ENCODE data around the gene PRKG1.

PRKG1 gene

DNA sequence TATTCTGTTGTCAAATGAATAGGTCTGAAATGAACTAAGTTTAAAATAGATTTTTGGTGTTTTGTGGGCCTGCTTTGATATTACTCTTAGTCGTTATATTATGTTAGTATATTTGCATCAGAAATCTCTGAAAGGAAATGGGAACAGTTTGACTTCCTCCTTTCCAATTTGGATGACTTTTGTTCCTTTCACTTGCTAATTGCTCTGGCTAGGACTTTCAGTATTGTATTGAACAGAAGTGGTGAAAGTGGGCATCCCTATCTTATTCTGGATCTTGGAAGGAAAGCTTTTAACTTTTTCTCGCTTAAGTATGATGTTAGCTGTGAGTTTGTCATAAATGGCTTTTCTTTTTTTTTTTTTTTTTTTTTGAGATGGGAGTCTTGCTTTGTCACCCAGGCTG lies 966.2 kb downstream of the PRKG1 start:
- DNase-seq = no peak

DNA sequence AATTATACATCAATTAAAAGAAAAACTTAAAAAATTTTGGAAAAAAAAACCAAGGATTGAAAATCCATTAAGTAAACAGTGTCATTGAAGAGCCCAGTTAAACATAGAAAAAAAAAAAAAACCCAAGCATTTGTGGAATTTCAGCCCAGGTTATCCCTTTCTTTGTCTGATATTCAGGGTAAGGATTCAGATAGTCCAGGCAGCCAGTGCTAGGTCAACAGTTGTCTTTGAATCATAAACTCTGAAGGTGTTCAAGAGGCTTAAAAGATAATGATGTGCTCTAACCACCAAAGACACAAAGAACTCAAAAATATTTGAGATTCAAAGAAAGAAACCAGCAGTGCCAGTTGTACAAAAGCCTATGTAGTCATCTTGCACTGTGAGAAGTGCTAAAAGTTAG lies 969.5 kb downstream of the PRKG1 start:
- DNase-seq = no peak

DNA sequence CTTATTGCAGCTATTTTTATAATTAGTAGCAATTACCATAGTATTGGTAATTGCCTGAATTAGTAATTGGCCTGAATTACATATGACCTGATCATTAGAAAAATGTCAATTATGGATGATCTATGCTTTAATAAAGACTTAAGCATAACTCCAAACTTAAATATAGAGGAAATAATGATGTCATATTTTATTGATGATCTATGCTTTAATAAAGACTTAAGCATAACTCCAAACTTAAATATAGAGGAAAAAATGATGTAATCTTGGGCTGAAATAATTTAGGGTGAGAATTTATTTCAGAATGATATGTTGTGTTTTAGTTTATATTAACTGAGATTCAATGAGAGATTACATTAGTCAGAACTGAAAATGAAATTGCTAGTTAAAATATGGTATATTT lies 973.8 kb downstream of the PRKG1 start:
- DNase-seq = no peak

DNA sequence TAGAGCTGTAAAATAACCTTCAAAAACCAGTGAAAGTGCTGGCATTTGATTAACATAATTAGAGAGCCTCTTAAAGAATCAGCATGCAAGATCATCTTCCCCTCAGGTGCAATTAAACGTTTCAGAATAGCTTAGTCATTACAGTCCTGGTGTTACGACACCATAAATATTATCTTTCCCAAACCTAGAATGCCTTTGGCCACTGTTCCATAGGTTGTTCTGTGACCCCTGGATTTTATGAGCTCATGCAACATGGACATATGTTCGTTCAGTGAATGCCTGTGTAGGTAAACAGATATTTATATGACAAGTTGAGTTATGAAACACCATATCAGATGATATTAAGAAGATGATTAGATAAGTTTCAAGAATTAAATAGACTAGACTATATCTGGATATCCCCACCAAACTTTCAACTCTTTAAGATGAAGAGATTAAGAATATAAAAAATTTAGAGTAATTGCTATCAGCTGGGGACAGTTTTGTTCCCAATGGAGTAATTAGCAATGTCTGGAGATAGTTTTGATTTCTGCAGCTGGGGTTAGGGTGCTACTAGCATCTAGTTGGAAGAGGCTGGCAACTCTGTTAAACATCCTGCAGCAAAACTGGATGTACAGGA lies 976.3 kb downstream of the PRKG1 start:
- no peak for DNase-seq

GRCh38 chr10:52053497-52053896 lies 979.2 kb downstream of the PRKG1 start:
- no peak for DNase-seq

GRCh38 chr10:52056291-52056690 lies 982.0 kb downstream of the PRKG1 start:
- DNase-seq = no peak

GRCh38 chr10:52059089-52059488 lies 984.8 kb downstream of the PRKG1 start:
- DNase-seq = no peak

- no peak for DNase-seq
Measured at GRCh38 chr10:52063159-52063558, 988.9 kb downstream of the PRKG1 start.

GRCh38 chr10:52064084-52064845 lies 990.0 kb downstream of the PRKG1 start:
- no peak for DNase-seq

DNA sequence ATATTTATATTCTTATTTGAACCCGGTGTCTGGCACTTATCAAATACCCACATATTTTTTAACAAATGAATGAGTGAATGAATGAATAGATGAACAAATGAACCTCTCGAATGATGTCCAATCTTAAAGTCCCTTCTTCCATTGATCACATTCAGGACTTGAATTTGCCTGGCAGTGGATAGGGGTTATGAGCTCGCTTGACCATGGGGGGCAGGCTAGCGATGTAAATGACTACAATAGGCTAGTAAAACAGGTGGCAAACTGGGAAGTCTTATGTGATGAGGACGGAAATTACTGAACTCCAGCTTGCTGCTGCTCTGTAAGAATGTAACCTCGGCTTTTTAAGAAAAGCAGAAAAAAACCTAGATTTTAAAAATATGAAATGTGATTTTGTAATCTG lies 992.1 kb downstream of the PRKG1 start:
- no peak for DNase-seq

GRCh38 chr10:52068485-52068884 lies 994.2 kb downstream of the PRKG1 start:
- no peak for DNase-seq

DNA sequence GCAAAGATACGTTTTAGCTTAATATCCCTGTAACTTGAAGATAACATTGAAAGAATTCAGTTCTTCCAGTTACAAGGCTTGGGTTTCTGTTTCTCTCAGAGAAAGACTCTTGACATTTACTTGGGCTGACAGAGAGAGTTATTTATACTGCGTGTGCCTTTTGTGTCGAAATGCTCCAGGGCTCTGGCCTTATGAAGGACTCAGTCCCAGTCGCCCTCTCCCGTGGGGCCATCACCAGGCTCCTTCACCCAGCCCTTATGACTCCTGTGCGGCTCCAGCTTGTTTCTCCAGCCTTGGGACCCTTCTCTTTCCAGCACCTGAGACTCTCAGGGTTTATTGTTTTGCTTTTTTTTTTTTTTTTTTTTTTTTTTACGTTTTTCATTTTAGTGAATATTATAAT lies 997.5 kb downstream of the PRKG1 start:
- DNase-seq = no peak

DNA sequence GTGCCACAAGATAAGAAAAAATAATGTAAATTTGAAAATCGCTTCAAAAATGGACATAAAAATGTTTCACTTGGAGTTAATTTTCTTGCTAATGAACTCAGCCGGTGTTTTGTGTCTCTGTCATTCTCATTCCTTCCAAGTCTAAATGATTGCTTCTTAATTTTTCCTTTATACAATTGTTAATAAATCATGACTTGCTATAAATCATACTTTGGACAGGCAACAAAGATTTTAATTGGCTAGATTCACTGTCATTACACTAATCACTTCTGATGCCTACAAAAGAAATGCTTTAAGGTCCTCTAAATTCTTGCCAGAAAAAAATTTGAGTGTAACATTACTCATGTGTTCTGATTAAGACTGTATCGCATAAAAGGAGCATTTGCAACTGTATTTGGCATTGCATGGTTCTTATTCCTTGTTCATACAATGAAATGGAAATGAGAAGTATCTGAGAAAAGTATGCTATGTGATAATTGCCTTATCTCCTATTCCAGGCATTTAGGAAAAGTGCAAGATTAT lies 1000.3 kb downstream of the PRKG1 start:
- no peak for DNase-seq

- DNase-seq = no peak
Measured at GRCh38 chr10:52077814-52078213, 1003.5 kb downstream of the PRKG1 start.

- DNase-seq = no peak
Measured at GRCh38 chr10:52078397-52078937, 1004.2 kb downstream of the PRKG1 start.

DNA sequence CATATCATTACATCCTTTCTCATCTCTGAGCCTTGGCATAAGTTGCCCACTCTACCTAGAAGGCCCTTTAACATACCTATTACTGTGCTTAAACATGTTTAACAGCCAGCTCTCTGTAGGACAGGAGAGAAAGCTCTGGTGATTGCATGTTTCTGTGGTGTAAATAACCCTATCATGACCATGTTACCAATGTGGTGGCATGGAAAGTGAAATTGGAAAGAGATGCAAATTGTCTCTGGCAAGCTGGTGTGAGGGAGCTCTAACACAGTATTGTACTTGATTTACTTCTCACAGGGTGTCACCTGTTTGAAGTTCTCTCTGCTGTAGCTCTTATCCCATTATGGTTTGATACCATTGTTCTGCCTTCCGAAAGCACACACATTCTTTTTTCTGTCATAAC lies 1008.0 kb downstream of the PRKG1 start:
- no peak for DNase-seq

DNA sequence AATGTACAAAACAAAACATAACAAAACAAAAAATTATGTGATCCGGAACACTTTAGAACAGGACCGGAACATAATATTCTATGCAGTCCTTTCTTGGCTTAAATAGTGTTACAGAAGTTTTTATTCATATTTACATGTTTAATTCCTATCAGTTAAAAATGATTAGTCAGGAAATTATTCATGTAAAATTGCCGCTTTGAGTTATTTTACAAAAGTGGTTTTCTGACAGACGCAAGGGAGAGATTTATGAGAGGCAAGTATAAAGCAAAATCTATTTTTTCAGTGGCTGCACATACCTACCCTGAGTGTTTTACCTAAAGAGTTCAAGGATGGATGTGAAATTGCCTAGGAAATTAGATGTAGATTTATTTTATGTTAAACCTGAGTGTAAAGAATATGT lies 1009.1 kb downstream of the PRKG1 start:
- no peak for DNase-seq

- DNase-seq = no peak
Measured at GRCh38 chr10:52092390-52092789, 1018.1 kb downstream of the PRKG1 start.

- DNase-seq = no peak
Measured at GRCh38 chr10:52098130-52098529, 1023.8 kb downstream of the PRKG1 start.

- DNase-seq = no peak
Measured at GRCh38 chr10:52099026-52099600, 1024.8 kb downstream of the PRKG1 start.

GRCh38 chr10:52100011-52100547 lies 1025.8 kb downstream of the PRKG1 start:
- no peak for DNase-seq

GRCh38 chr10:52105301-52105700 lies 1031.0 kb downstream of the PRKG1 start:
- DNase-seq = no peak

GRCh38 chr10:52106011-52106410 lies 1031.7 kb downstream of the PRKG1 start:
- DNase-seq = no peak

DNA sequence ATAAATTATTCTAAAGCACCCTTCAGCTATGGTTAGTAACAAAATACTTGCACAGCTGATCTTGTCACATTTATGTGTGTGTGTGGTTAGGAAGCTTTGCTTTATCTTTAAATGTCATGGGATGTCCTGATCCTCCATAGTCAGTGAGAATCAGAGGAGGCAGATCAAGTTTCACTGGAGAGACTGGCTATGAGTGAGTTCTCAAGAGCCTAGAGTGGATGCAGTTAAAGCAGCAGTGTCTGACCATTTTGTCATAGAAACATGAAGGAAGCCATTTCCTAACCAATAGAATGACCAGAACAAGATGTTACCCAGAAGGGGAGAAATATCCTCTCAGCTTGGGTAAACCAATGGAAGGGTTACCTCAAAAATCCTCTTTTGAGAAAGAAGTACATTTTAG lies 1032.6 kb downstream of the PRKG1 start:
- DNase-seq = no peak
